HFF-Myc (cell line): ENCODE results near the gene NPL.

Experiments used
- DNase-seq: peaks from one replicate; pipeline ENCODE4 v3.0.0-alpha.2; 2011; ENCODE audit warnings: low read depth; ENCODE audit errors: extremely low read depth
- H3K4me3 ChIP-seq: replicated peaks from 2 replicates; pipeline ENCODE4 v1.5.1; 2011; ENCODE audit warnings: low read depth, mild to moderate bottlenecking, control low read depth, low read length
- TF ChIP-seq, protein P1 (sequence below): IDR thresholded peaks from 2 replicates; pipeline ENCODE4 v1.5.1; 2012; ENCODE audit warnings: mild to moderate bottlenecking, low read depth, low read length, control low read depth; ENCODE audit errors: missing control alignments

Gene NPL

DNA sequence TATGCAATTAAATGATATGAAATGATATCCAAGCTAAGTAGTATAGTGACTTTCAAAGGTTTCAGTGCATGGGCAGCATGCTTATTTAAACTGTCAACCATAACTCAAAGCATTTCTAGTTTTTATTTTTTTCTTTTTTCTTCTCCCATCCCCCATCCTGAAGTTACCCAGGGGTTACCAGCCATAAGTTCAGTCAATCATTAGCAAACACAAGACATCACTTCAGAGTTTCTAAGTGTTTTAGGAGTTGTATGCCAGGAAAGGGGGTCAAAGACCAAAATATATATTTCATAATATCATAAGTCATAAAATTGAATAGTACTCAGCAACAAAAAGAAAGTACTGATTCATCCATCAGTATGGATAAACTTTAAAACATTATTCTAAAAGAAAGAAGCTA is 78.3 kb downstream of the NPL start:
- DNase-seq, result no peak
- TF ChIP-seq, protein P1, sequence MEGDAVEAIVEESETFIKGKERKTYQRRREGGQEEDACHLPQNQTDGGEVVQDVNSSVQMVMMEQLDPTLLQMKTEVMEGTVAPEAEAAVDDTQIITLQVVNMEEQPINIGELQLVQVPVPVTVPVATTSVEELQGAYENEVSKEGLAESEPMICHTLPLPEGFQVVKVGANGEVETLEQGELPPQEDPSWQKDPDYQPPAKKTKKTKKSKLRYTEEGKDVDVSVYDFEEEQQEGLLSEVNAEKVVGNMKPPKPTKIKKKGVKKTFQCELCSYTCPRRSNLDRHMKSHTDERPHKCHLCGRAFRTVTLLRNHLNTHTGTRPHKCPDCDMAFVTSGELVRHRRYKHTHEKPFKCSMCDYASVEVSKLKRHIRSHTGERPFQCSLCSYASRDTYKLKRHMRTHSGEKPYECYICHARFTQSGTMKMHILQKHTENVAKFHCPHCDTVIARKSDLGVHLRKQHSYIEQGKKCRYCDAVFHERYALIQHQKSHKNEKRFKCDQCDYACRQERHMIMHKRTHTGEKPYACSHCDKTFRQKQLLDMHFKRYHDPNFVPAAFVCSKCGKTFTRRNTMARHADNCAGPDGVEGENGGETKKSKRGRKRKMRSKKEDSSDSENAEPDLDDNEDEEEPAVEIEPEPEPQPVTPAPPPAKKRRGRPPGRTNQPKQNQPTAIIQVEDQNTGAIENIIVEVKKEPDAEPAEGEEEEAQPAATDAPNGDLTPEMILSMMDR, result no peak

GRCh38 chr1:182869241-182869666 is 79.7 kb downstream of the NPL start:
- DNase-seq, result no peak
- TF ChIP-seq, protein P1, result no peak
- H3K4me3 ChIP-seq, result no peak overlapping the region

More for the DNA sequence above, 78.3 kb downstream of the NPL start:
- no peak overlapping the region for H3K4me3 ChIP-seq

- no peak overlapping the region for H3K4me3 ChIP-seq
- DNase-seq, result no peak
- TF ChIP-seq, protein P1, result no peak
Observed at GRCh38 chr1:182872881-182873280, 83.3 kb downstream of the NPL start.

DNA sequence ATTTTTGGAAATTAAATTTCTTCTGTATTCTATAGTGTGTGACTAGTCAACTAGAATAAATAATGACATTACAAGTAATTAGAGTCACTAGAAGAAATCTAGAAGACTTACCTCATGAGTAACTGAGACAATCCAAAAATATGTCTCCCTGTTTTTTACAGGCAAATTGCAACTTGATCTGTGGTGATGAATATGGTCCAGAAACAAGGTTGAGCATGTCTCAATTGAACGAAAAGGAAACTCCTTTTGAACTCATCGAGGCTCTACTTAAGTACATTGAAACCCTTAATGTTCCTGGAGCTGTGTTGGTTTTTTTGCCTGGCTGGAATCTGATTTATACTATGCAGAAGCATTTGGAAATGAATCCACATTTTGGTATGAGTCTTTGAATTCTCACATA is 86.3 kb downstream of the NPL start:
- no peak for DNase-seq
- no peak overlapping the region for H3K4me3 ChIP-seq
- TF ChIP-seq, protein P1, result no peak

DNA sequence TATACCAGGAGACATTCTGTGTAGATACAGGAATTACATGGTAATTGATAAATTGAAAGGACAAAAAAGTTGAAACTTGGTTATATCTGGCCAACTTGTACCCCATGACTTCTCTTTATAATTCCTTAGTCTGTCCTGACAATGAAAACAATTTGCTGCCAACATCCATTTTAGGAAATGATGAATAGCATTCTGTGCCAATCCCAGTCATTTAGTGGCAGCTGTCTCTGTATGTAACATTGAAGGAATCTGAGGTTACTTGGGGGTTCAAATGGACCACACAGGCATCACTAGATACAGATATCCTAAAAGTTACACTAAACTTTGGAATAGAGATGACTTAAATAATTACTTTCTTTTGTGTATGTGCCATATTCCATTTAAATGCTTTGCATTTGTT is 87.8 kb downstream of the NPL start:
- no peak for DNase-seq
- no peak overlapping the region for H3K4me3 ChIP-seq
- TF ChIP-seq, protein P1, result no peak

DNA sequence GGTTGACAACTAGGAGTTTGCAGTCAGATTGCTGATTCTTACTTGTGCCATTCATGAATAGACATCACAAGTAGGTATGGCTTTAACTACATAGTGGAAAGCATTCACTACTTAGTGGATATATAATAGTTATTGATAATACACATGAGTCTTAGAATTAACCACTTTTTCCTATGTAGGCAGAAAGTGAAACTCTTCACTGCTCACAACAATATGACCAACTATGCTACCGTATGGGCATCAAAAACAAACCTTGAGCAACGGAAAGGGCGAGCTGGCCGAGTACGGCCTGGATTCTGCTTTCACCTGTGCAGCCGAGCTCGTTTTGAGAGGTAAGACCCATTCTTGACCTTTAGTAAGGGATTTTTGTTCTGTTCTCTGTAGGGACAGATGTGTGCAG is 88.3 kb downstream of the NPL start:
- TF ChIP-seq, protein P1, result no peak
- H3K4me3 ChIP-seq, result no peak overlapping the region
- no peak for DNase-seq
